HepG2 (cell line): ENCODE results near the gene FAM110A. TPM values are rescaled to one million over a fixed set of nuclear protein-coding genes. Genes with fewer than 3 reads are reported as not detected.
A peak's percentile ranks its signal among the peaks of the same experiment; 100 is the strongest.

Source experiments
- HMG20A ChIP-seq: IDR thresholded peaks from 2 replicates; pipeline ENCODE4 v1.6.1; 2016; ENCODE audit warnings: borderline replicate concordance
- HNF4G ChIP-seq, 2 experiments: sonication (generic) in 1 of 2; formaldehyde crosslinking in 1 of 2; IDR thresholded peaks; 2 replicates each; pipeline versions ENCODE4 v1.4.0 to v1.6.1; 2011 to 2020; ENCODE audit warnings: borderline replicate concordance in 2 of 2, low read depth in 2 of 2, mild to moderate bottlenecking in 2 of 2, low read length in 1 of 2, missing genetic modification reagents in 1 of 2, moderate library complexity in 1 of 2
- JUN ChIP-seq: sonication (generic); formaldehyde crosslinking; IDR thresholded peaks from 2 replicates; pipeline ENCODE4 v1.4.0; 2020; ENCODE audit warnings: mild to moderate bottlenecking, missing genetic modification reagents
- KLF13 ChIP-seq: sonication (generic); formaldehyde crosslinking; IDR thresholded peaks from 2 replicates; pipeline ENCODE4 v1.4.0; 2020; ENCODE audit warnings: mild to moderate bottlenecking, missing genetic modification reagents
- MYPOP ChIP-seq: sonication (generic); formaldehyde crosslinking; IDR thresholded peaks from 2 replicates; pipeline ENCODE4 v1.8.1; 2023; ENCODE audit warnings: mild to moderate bottlenecking, moderate library complexity, missing genetic modification reagents
- NFYC ChIP-seq: IDR thresholded peaks from 2 replicates; pipeline ENCODE4 v1.6.1; 2016; ENCODE audit warnings: missing genetic modification reagents, missing compliant biosample characterization
- PHF20 ChIP-seq: sonication (generic); formaldehyde crosslinking; IDR thresholded peaks from 2 replicates; pipeline ENCODE4 v1.5.0; 2020; ENCODE audit warnings: mild to moderate bottlenecking, missing genetic modification reagents
- ZBTB10 ChIP-seq: sonication (generic); formaldehyde crosslinking; IDR thresholded peaks from 2 replicates; pipeline ENCODE4 v1.4.0; 2020; ENCODE audit warnings: missing genetic modification reagents, borderline replicate concordance
- ZKSCAN8 ChIP-seq: IDR thresholded peaks from 2 replicates; pipeline ENCODE4 v1.6.1; 2016; ENCODE audit warnings: borderline replicate concordance, missing genetic modification reagents, missing compliant biosample characterization
- ZNF407 ChIP-seq: sonication (generic); formaldehyde crosslinking; IDR thresholded peaks from one replicate; pipeline ENCODE4 v1.5.1; 2020; ENCODE audit warnings: mild to moderate bottlenecking, missing genetic modification reagents; ENCODE audit errors: not compliant biosample characterization
- ZNF430 ChIP-seq: sonication (generic); formaldehyde crosslinking; IDR thresholded peaks from 2 replicates; pipeline ENCODE4 v1.9.0; 2021; ENCODE audit warnings: mild to moderate bottlenecking, missing genetic modification reagents
- ZNF549 ChIP-seq: sonication (generic); formaldehyde crosslinking; IDR thresholded peaks from 2 replicates; pipeline ENCODE4 v1.5.0; 2020; ENCODE audit warnings: missing genetic modification reagents
- ZNF580 ChIP-seq: IDR thresholded peaks from 2 replicates; pipeline ENCODE4 v1.6.1; 2016; ENCODE audit warnings: low read depth, borderline replicate concordance
- ZNF720 ChIP-seq: sonication (generic); formaldehyde crosslinking; IDR thresholded peaks from 2 replicates; pipeline ENCODE4 v1.4.0; 2020; ENCODE audit warnings: missing genetic modification reagents
- ZNF841 ChIP-seq: sonication (generic); formaldehyde crosslinking; IDR thresholded peaks from 2 replicates; pipeline ENCODE4 v1.8.1; 2023; ENCODE audit warnings: missing genetic modification reagents, borderline replicate concordance
- ZNF891 ChIP-seq: sonication (generic); formaldehyde crosslinking; IDR thresholded peaks from 2 replicates; pipeline ENCODE4 v1.5.0; 2020; ENCODE audit warnings: mild to moderate bottlenecking, missing genetic modification reagents
- polyA plus RNA-seq, 8 experiments: library from polyadenylated mRNA; depleted of rRNA in 3 of 8; stranded (reverse) in 7 of 8; unstranded in 1 of 8; fragments of >200 nt; fragmentation: Illumina TruSeq in 4 of 8; extraction: Trizol in 4 of 8; gene quantifications; 2 replicates each; pipeline versions ENCODE4 v1.2.1 to v1.2.3, GENCODE V29; 2011 to 2016; ENCODE audit warnings: low read depth in 4 of 8, missing spikeins in 1 of 8, mixed read lengths in 1 of 8; ENCODE audit not compliant: insufficient read depth in 1 of 8
- total RNA-seq, 5 experiments: library from RNA; depleted of rRNA; stranded (reverse); fragments of >200 nt; fragmentation: Illumina TruSeq; extraction: Trizol; gene quantifications; 2 replicates each; pipeline ENCODE4 v1.2.3, GENCODE V29; 2016; ENCODE audit warnings: low read depth in 1 of 5

Gene FAM110A
- total and polyA plus RNA-seq, 2 of the 13 experiments (the other 11 are each of a cell fraction or from before 2014, with no cell fraction given), result 1.9 TPM

GRCh38 chr20:833450-834150 is at the start of gene FAM110A (continued):
- TF ChIP-seq KLF13 (CRISPR knock-in tag) (no peak), ZNF549 (CRISPR knock-in tag) (no peak), ZNF891 (peak; percentile 96), NFYC (CRISPR knock-in tag) (peak; percentile 98), HNF4G (IDR thresholded peaks at IDR 0.05; ENCODE audit: borderline replicate concordance, low read depth, low read length) (no peak), HNF4G (CRISPR knock-in tag; IDR thresholded peaks at IDR 0.05; ENCODE audit: borderline replicate concordance, low read depth) (0 out of 2 replicates have a peak, but pooled peaks have one; percentile 50), ZNF720 (no peak), ZKSCAN8 (CRISPR knock-in tag) (no peak), MYPOP (peak; percentile 89; the same call in 1 of the 2 replicates), JUN (CRISPR knock-in tag) (no peak), ZNF841 (CRISPR knock-in tag) (no peak), ZBTB10 (CRISPR knock-in tag) (0 out of 2 replicates have a peak, but pooled peaks have one; percentile 54), PHF20 (CRISPR knock-in tag) (no peak; the same call in 1 of the 2 replicates), ZNF430 (peak; percentile 16; the same call in 1 of the 2 replicates), HMG20A (CRISPR knock-in tag) (no peak), ZNF407 (peak; percentile 41), ZNF580 (CRISPR knock-in tag) (peak; percentile 90; the same call in 1 of the 2 replicates)
